ENCODE data around the gene NFE2L2.

NFE2L2 gene

DNA sequence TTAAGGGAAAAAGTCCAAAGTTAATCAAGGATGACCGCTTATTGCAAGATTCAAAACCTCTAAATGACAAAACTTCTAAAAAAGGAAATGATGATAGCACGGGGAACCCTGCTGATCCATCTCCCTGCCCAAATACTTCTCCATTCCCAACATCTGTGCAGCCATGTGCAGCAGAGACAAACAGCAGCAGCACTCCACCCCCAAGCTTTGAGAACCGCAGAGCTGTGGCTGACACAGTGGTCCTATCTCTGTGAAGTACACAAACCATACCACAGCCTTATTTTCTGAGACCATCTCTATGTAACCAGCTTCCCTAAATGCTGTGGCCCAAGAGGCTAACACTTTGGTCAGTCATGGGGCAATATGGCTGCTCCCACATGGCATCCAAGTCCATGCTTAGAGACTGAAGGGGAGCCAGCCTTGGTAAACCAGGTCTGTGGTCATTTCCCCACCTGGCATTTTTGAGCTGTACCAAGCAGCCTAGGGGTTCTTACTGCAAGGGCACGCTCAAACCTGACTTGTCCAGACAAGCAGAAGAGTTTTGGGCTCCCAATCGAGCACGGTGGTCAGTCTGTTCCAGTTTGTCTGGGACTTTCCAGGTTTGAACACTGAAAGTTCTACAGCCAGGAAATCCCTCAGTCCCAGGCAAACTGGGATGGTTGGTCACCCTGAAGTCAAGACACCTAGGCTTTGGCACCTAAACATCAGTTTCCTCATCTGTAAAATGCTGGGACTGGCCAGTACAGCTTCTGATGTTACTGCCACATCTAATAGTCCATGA, 17.1 kb upstream of the NFE2L2 start:
- ChIA-PET POLR2A (interaction anchor here (0.5 to 1.2 kb wide), 5 partner anchors 14 to 56 kb away, joined by 3 to 5 read pairs (median 3); no protein-coding TSS in a partner anchor), CTCF (interaction anchor here (0.7 to 5.6 kb wide), 9 partner anchors 9 to 55 kb away, joined by 3 to 42 read pairs (median 5); partner anchors contain the start of gene NFE2L2)
- Histone ChIP-seq H3K27me3 (replicated peaks in 2 of 5; ENCODE audit: control insufficient read depth in 4 of 5, insufficient read depth in 5 of 5, low read length in 4 of 5) (no peaks in the 10 kb centered on the region), H3K4me3 (ENCODE audit: control insufficient read depth in 1 of 7, extremely low read depth in 1 of 7, insufficient read depth in 4 of 7, low read depth in 2 of 7, low read length in 6 of 7) (no peak overlapping the region), H3K36me3 (ENCODE audit: control insufficient read depth in 4 of 4, insufficient read depth in 4 of 4, low read length in 3 of 4) (peaks cover 0 to 3% (median 0%) of the 10 kb centered on the region in 4 experiments), H3K4me1 (ENCODE audit: control extremely low read depth in 1 of 4, control insufficient read depth in 4 of 4, insufficient read depth in 4 of 4, low read length in 3 of 4) (peaks cover 0 to 40% (median under 1%) of the 10 kb centered on the region in 4 experiments), H3K9me3 (ENCODE audit: control extremely low read depth in 1 of 5, control insufficient read depth in 4 of 5, insufficient read depth in 2 of 5, low read depth in 1 of 5, low read length in 4 of 5) (no peaks in the 10 kb centered on the region), H3K27ac (ENCODE audit: insufficient read depth in 1 of 2, low read depth in 1 of 2, low read length in 2 of 2, poor library complexity in 1 of 2, severe bottlenecking in 2 of 2) (no peak overlapping the region)
- peak in 2 of 3 donors; percentile 69 to 70 for DNase-seq
- WGBS (ENCODE audit: insufficient coverage) = 89% methylated on average over 4 of the region's 6 CpGs

DNA sequence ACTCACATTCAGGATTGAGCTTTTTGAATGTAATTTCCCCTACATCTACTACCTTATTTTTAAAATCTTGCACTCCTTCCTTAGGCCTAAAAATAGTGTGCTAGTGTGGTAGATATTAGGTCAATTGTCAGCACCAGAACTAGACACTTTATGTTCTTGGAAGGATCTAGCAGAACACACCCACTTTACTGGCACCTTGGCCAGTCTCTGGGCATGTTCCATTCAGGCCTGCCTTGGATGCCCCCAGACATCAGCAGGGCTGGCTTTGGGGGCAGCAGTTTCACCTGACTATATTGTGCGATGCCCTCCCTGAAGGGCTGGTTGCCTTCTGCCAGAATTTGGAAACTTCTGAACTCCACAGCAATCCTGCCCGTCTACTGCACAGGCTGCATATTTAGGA, 15.3 kb upstream of the NFE2L2 start:
- H3K4me1 ChIP-seq (ENCODE audit: control extremely low read depth in 1 of 4, control insufficient read depth in 4 of 4, insufficient read depth in 4 of 4, low read length in 3 of 4) = peaks cover 0 to 29% (median under 1%) of the 10 kb centered on the region in 4 experiments
- ChIA-PET POLR2A (no interaction called here), CTCF (interaction anchor here (0.6 to 3.0 kb wide), 4 partner anchors 12 to 16 kb away, joined by 3 to 22 read pairs (median 4); partner anchors contain the start of gene NFE2L2)
- no peaks in the 10 kb centered on the region for H3K9me3 ChIP-seq (ENCODE audit: control extremely low read depth in 1 of 5, control insufficient read depth in 4 of 5, insufficient read depth in 2 of 5, low read depth in 1 of 5, low read length in 4 of 5)
- H3K27me3 ChIP-seq (replicated peaks in 2 of 5; ENCODE audit: control insufficient read depth in 4 of 5, insufficient read depth in 5 of 5, low read length in 4 of 5) = no peaks in the 10 kb centered on the region
- no peak overlapping the region for H3K27ac ChIP-seq (ENCODE audit: insufficient read depth in 1 of 2, low read depth in 1 of 2, low read length in 2 of 2, poor library complexity in 1 of 2, severe bottlenecking in 2 of 2)
- no peak for DNase-seq
- no peaks in the 10 kb centered on the region for H3K36me3 ChIP-seq (ENCODE audit: control insufficient read depth in 4 of 4, insufficient read depth in 4 of 4, low read length in 3 of 4)
- no peak overlapping the region for H3K4me3 ChIP-seq (ENCODE audit: control insufficient read depth in 1 of 7, extremely low read depth in 1 of 7, insufficient read depth in 4 of 7, low read depth in 2 of 7, low read length in 6 of 7)
- WGBS (ENCODE audit: insufficient coverage) = 100% methylated on average over 2 of the region's 2 CpGs

DNA sequence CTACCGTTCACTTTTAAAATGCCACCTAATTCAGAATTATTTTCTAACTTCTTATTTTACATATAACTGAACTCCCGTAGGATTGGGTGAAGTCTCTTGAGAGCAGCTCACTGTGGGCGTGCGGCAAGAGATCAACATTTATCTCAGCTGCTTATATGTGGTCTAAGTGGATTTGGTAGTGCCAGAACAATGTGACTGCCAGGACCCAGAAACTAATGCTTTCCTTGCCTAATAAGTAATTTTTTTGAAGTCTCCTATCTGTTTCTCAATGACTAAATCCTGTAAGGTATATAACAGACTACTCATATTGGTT, 11.2 kb upstream of the NFE2L2 start:
- CTCF ChIA-PET = no interaction called here
- Histone ChIP-seq H3K9me3 (ENCODE audit: control extremely low read depth in 1 of 5, control insufficient read depth in 4 of 5, insufficient read depth in 2 of 5, low read depth in 1 of 5, low read length in 4 of 5) (no peaks in the 10 kb centered on the region), H3K36me3 (ENCODE audit: control insufficient read depth in 4 of 4, insufficient read depth in 4 of 4, low read length in 3 of 4) (no peaks in the 10 kb centered on the region), H3K4me3 (ENCODE audit: control insufficient read depth in 1 of 7, extremely low read depth in 1 of 7, insufficient read depth in 4 of 7, low read depth in 2 of 7, low read length in 6 of 7) (no peak overlapping the region), H3K27me3 (replicated peaks in 2 of 5; ENCODE audit: control insufficient read depth in 4 of 5, insufficient read depth in 5 of 5, low read length in 4 of 5) (no peaks in the 10 kb centered on the region), H3K4me1 (ENCODE audit: control extremely low read depth in 1 of 4, control insufficient read depth in 4 of 4, insufficient read depth in 4 of 4, low read length in 3 of 4) (peaks cover 0 to 7% (median 2%) of the 10 kb centered on the region in 4 experiments), H3K27ac (ENCODE audit: insufficient read depth in 1 of 2, low read depth in 1 of 2, low read length in 2 of 2, poor library complexity in 1 of 2, severe bottlenecking in 2 of 2) (no peak overlapping the region)
- WGBS (ENCODE audit: insufficient coverage) = 100% methylated on average over 1 of the region's 4 CpGs
- POLR2A ChIA-PET = no interaction called here
- DNase-seq = no peak

DNA sequence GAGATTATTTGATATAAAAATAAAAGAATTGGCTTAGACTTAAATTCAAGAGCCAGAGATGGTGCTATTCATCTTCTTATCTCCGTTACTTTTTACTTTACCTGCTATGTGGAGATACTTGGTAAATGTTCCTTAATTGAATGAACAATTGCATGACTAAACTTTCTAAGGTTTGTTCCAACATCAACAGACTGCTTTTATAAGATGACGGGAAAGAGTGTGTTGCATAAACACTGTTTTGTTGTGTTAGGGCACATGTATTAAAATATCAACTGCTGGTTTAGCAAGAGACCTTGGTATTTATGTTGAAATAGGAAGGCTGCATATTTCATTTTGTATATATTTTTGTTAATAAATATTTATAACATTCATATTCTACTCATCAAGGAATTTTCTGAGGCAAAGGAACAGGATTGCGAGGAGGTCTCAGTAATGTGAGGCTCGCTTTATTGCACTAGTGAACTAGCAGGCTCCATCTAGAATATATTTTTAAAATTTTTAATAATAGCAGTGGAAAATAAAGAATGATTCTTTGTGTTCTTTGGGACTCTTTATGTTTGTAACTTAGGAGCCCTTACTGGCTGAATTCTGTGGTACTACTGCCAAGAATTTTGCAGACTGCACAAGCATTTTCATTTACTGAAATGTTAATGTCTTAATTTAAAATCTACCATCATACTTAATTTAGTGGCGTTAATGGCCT, 10.7 kb upstream of the NFE2L2 start:
- ChIA-PET CTCF (no interaction called here), POLR2A (no interaction called here)
- WGBS (ENCODE audit: insufficient coverage) = 100% methylated on average over 1 of the region's 5 CpGs

DNA sequence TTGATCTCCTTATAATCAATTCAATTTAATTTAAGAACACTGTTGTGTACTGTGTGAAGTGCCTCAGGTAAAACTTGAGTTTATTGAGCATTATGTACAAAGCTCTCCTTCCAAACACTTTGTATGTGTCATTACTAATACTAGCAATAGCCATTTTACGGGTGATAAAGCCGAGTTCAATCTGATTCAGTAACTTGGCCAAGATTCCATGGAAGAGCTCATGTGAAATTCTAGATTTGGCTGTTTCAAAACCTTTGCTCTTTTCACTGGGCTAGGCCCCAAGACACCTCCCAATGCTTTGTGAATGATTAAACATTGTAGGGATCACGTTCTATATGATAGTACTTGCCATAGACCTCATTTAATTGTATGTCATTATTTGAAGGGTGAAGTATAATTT, 8.9 kb upstream of the NFE2L2 start:
- Histone ChIP-seq H3K36me3 (ENCODE audit: control insufficient read depth in 4 of 4, insufficient read depth in 4 of 4, low read length in 3 of 4) (no peaks in the 10 kb centered on the region), H3K9me3 (ENCODE audit: control extremely low read depth in 1 of 5, control insufficient read depth in 4 of 5, insufficient read depth in 2 of 5, low read depth in 1 of 5, low read length in 4 of 5) (no peaks in the 10 kb centered on the region), H3K27me3 (replicated peaks in 2 of 5; ENCODE audit: control insufficient read depth in 4 of 5, insufficient read depth in 5 of 5, low read length in 4 of 5) (no peaks in the 10 kb centered on the region), H3K27ac (ENCODE audit: insufficient read depth in 1 of 2, low read depth in 1 of 2, low read length in 2 of 2, poor library complexity in 1 of 2, severe bottlenecking in 2 of 2) (no peak overlapping the region), H3K4me3 (ENCODE audit: control insufficient read depth in 1 of 7, extremely low read depth in 1 of 7, insufficient read depth in 4 of 7, low read depth in 2 of 7, low read length in 6 of 7) (no peak overlapping the region), H3K4me1 (ENCODE audit: control extremely low read depth in 1 of 4, control insufficient read depth in 4 of 4, insufficient read depth in 4 of 4, low read length in 3 of 4) (peaks cover 0 to 20% (median 6%) of the 10 kb centered on the region in 4 experiments)
- ChIA-PET CTCF (interaction anchor here (0.7 to 2.7 kb wide), 4 partner anchors 8 to 20 kb away, joined by 3 to 12 read pairs (median 5); partner anchors contain the start of gene NFE2L2), POLR2A (no interaction called here)
- DNase-seq = no peak
- WGBS (ENCODE audit: insufficient coverage) = 100% methylated on average over 3 of the region's 3 CpGs

More for the DNA sequence above, 10.7 kb upstream of the NFE2L2 start:
- Histone ChIP-seq H3K4me1 (ENCODE audit: control extremely low read depth in 1 of 4, control insufficient read depth in 4 of 4, insufficient read depth in 4 of 4, low read length in 3 of 4) (peaks cover 0 to 12% (median 5%) of the 10 kb centered on the region in 4 experiments), H3K36me3 (ENCODE audit: control insufficient read depth in 4 of 4, insufficient read depth in 4 of 4, low read length in 3 of 4) (no peaks in the 10 kb centered on the region), H3K9me3 (ENCODE audit: control extremely low read depth in 1 of 5, control insufficient read depth in 4 of 5, insufficient read depth in 2 of 5, low read depth in 1 of 5, low read length in 4 of 5) (no peaks in the 10 kb centered on the region), H3K27ac (ENCODE audit: insufficient read depth in 1 of 2, low read depth in 1 of 2, low read length in 2 of 2, poor library complexity in 1 of 2, severe bottlenecking in 2 of 2) (no peak overlapping the region), H3K4me3 (ENCODE audit: control insufficient read depth in 1 of 7, extremely low read depth in 1 of 7, insufficient read depth in 4 of 7, low read depth in 2 of 7, low read length in 6 of 7) (no peak overlapping the region), H3K27me3 (replicated peaks in 2 of 5; ENCODE audit: control insufficient read depth in 4 of 5, insufficient read depth in 5 of 5, low read length in 4 of 5) (no peaks in the 10 kb centered on the region)
- DNase-seq = no peak

DNA sequence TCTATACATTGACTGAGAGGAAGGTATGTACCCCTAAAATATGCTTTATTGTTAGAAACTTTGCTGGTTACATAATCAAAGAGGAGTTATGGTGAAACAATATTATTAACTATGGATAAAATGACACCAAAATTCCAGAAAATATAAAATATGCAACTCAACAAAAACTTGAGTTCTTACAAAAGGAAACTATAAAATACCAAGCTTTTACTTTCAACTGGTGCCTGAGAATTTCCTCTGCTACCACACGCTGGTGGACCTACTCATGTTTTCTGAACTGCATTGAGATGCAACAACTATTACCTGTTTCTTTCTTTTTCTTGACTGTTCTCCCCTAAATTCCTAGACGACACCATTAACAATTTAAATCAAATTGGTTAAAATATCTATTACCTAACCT, 8.2 kb upstream of the NFE2L2 start:
- ChIA-PET CTCF (interaction anchor here (0.7 to 2.7 kb wide), 5 partner anchors 8 to 152 kb away, joined by 3 to 12 read pairs (median 4); partner anchors contain the start of gene NFE2L2), POLR2A (no interaction called here)
- no peak for DNase-seq
- Histone ChIP-seq H3K4me1 (ENCODE audit: control extremely low read depth in 1 of 4, control insufficient read depth in 4 of 4, insufficient read depth in 4 of 4, low read length in 3 of 4) (peaks cover 0 to 25% (median 6%) of the 10 kb centered on the region in 4 experiments), H3K27ac (ENCODE audit: insufficient read depth in 1 of 2, low read depth in 1 of 2, low read length in 2 of 2, poor library complexity in 1 of 2, severe bottlenecking in 2 of 2) (no peak overlapping the region), H3K9me3 (ENCODE audit: control extremely low read depth in 1 of 5, control insufficient read depth in 4 of 5, insufficient read depth in 2 of 5, low read depth in 1 of 5, low read length in 4 of 5) (no peaks in the 10 kb centered on the region), H3K27me3 (replicated peaks in 2 of 5; ENCODE audit: control insufficient read depth in 4 of 5, insufficient read depth in 5 of 5, low read length in 4 of 5) (no peaks in the 10 kb centered on the region), H3K36me3 (ENCODE audit: control insufficient read depth in 4 of 4, insufficient read depth in 4 of 4, low read length in 3 of 4) (no peaks in the 10 kb centered on the region), H3K4me3 (ENCODE audit: control insufficient read depth in 1 of 7, extremely low read depth in 1 of 7, insufficient read depth in 4 of 7, low read depth in 2 of 7, low read length in 6 of 7) (no peak overlapping the region)
- 82% methylated on average over 1 of the region's 2 CpGs for WGBS (ENCODE audit: insufficient coverage)
